B cell (primary cell): ENCODE data around the gene IL1RAPL1. TPM values are rescaled to one million over a fixed set of nuclear protein-coding genes. Genes with fewer than 3 reads are reported as not detected.

Experiments
- ATAC-seq: fragments of 200-7000 bp; cut with Tn5 transposase; one replicate; pipeline ENCODE4 v1.10.0; 2021; ENCODE audit warnings: low read depth, mild to moderate bottlenecking, moderate number of reproducible peaks, moderate library complexity
- CTCF ChIA-PET: fragments of 350-600 bp; sonication (Branson Sonifier 250); formaldehyde crosslinking; loops from one replicate; lab custom pipeline; 2021; ENCODE audit warnings: antibody characterized with exemption, inconsistent platforms; lab: Charles Lee
- POLR2A ChIA-PET: fragments of 350-600 bp; sonication (Branson Sonifier 250); formaldehyde crosslinking; loops from one replicate; lab custom pipeline; 2021; ENCODE audit warnings: antibody characterized with exemption; lab: Charles Lee
- DNase-seq: peaks from one replicate; pipeline ENCODE4 v3.0.0; 2013
- H2AFZ ChIP-seq: 2 replicates; pipeline ENCODE4 v1.6.1; 2012; ENCODE audit warnings: mild to moderate bottlenecking, low read depth, low read length; ENCODE audit not compliant: insufficient read depth, poor library complexity, severe bottlenecking
- H3K27ac ChIP-seq, 2 donors: 1 replicate in 1 of 2; 2 replicates in 1 of 2; pipeline ENCODE4 v1.5.1; 2012 to 2013; ENCODE audit warnings: low read length in 2 of 2, mild to moderate bottlenecking in 2 of 2, moderate library complexity in 1 of 2
- H3K27me3 ChIP-seq, 4 experiments: fragments of 200-600 bp in 1 of 4; sonication (generic) in 1 of 4; replicated peaks in 1 of 4; 1 replicate in 2 of 4; 2 replicates in 2 of 4; pipeline versions ENCODE4 v1.6.1 to v1.7.0; 2013 to 2016; ENCODE audit warnings: low read length in 3 of 4, mild to moderate bottlenecking in 2 of 4, mixed read lengths in 1 of 4, moderate library complexity in 1 of 4; ENCODE audit not compliant: insufficient read depth in 4 of 4, control insufficient read depth in 3 of 4; ENCODE audit errors: control extremely low read depth in 1 of 4
- H3K36me3 ChIP-seq, 2 experiments: replicated peaks in 1 of 2; 1 replicate in 1 of 2; 2 replicates in 1 of 2; pipeline versions ENCODE4 v1.6.1 to v1.7.1; 2013; ENCODE audit warnings: low read length in 1 of 2; ENCODE audit not compliant: insufficient read depth in 2 of 2, control insufficient read depth in 1 of 2; ENCODE audit errors: control extremely low read depth in 1 of 2, extremely low read depth in 1 of 2
- H3K4me1 ChIP-seq, 2 donors: fragments of 200-600 bp in 1 of 2; sonication (generic) in 1 of 2; 1 replicate in 1 of 2; 2 replicates in 1 of 2; pipeline versions ENCODE4 v1.5.1 to v1.6.1; 2013 to 2017; ENCODE audit warnings: low read length in 2 of 2; ENCODE audit not compliant: control insufficient read depth in 2 of 2, insufficient read depth in 2 of 2
- H3K4me2 ChIP-seq: replicated peaks from 2 replicates; pipeline ENCODE3; 2012; ENCODE audit warnings: mild to moderate bottlenecking, low read depth, low read length; ENCODE audit not compliant: poor library complexity, severe bottlenecking
- H3K4me3 ChIP-seq, 5 experiments: fragments of 200-600 bp in 1 of 5; sonication (generic) in 1 of 5; 1 replicate in 3 of 5; 2 replicates in 2 of 5; pipeline versions ENCODE4 v1.5.1 to v1.7.0; 2011 to 2016; ENCODE audit warnings: low read length in 4 of 5, mild to moderate bottlenecking in 4 of 5, low read depth in 2 of 5, control low read depth in 1 of 5, moderate library complexity in 1 of 5; ENCODE audit not compliant: insufficient read depth in 1 of 5; ENCODE audit errors: control extremely low read depth in 1 of 5, extremely low read depth in 1 of 5
- H3K79me2 ChIP-seq: fragments of 200-600 bp; sonication (generic); one replicate; pipeline ENCODE4 v1.6.0; 2016; ENCODE audit warnings: low read length; ENCODE audit not compliant: control insufficient read depth, insufficient read depth
- H3K9ac ChIP-seq: fragments of 200-600 bp; sonication (generic); 2 replicates; pipeline ENCODE4 v1.6.1; 2017; ENCODE audit warnings: mild to moderate bottlenecking, low read length, moderate library complexity
- H3K9me3 ChIP-seq, 3 donors: one replicate each; pipeline versions ENCODE4 v1.6.1 to v1.7.1; 2013; ENCODE audit warnings: low read length in 2 of 3; ENCODE audit not compliant: control insufficient read depth in 2 of 3, insufficient read depth in 1 of 3; ENCODE audit errors: control extremely low read depth in 1 of 3
- H4K20me1 ChIP-seq: 2 replicates; pipeline ENCODE4 v1.6.0; 2012; ENCODE audit warnings: mild to moderate bottlenecking, low read length; ENCODE audit not compliant: insufficient read depth, control insufficient read depth, poor library complexity, severe bottlenecking
- H3K27ac Mint-ChIP-seq: one replicate; pipeline ENCODE4 v1.8.0; 2021; ENCODE audit warnings: mixed read lengths
- H3K27me3 Mint-ChIP-seq: one replicate; pipeline ENCODE4 v1.8.0; 2021; ENCODE audit warnings: mixed read lengths
- H3K4me1 Mint-ChIP-seq: one replicate; pipeline ENCODE4 v1.8.0; 2021; ENCODE audit warnings: mixed read lengths
- H3K4me3 Mint-ChIP-seq: one replicate; pipeline ENCODE4 v1.8.0; 2021; ENCODE audit warnings: mixed read lengths
- H3K9me3 Mint-ChIP-seq: one replicate; pipeline ENCODE4 v1.8.0; 2022; ENCODE audit warnings: mixed read lengths; ENCODE audit not compliant: insufficient read depth
- CTCF ChIP-seq: fragments of 200-600 bp; IDR thresholded peaks from one replicate; pipeline ENCODE4 v1.8.0; 2022; ENCODE audit warnings: antibody characterized with exemption, mild to moderate bottlenecking
- EZH2 ChIP-seq: IDR thresholded peaks from 2 replicates; pipeline ENCODE4 v1.6.1; 2012; ENCODE audit warnings: borderline replicate concordance, low read depth, mild to moderate bottlenecking, moderate library complexity, low read length; ENCODE audit not compliant: insufficient read depth, poor library complexity, severe bottlenecking
- WGBS: methylation state at CpG from one replicate; pipeline ENCODE4 v1.1.5; 2013; ENCODE audit warnings: missing lambda C conversion rate; ENCODE audit not compliant: insufficient coverage; 5-methylcytosine and 5-hydroxymethylcytosine counted together
- intact Hi-C: fragments of 100-400 bp; cut with micrococcal nuclease; formaldehyde crosslinking; loops from one replicate; pipeline ENCODE4 v1.10.0; 2022
- polyA plus RNA-seq: library from polyadenylated mRNA; depleted of rRNA; stranded (reverse); fragments of >200 nt; gene quantifications from 2 replicates; pipeline ENCODE4 v1.2.3, GENCODE V29; 2012
- total RNA-seq, 2 donors: library from RNA; stranded (reverse); fragments of 120-200 nt in 1 of 2; gene quantifications; 1 replicate in 1 of 2; 2 replicates in 1 of 2; pipeline versions ENCODE4 v1.2.3 to v1.2.4, GENCODE V29; 2013 to 2022

Gene IL1RAPL1
- total and polyA plus RNA-seq, 2 donors (not counting 1 experiment from before 2014, with no cell fraction given), result not detected

- no peaks in the 10 kb centered on the region for H3K4me1 Mint-ChIP-seq
- no peak for TF ChIP-seq EZH2
- no peak for TF ChIP-seq CTCF
- POLR2A ChIA-PET, result no interaction called here
- Histone ChIP-seq H3K9ac (no peak overlapping the region), H3K27me3 (no peaks in the 10 kb centered on the region), H3K36me3 (no peaks in the 10 kb centered on the region), H4K20me1 (no peaks in the 10 kb centered on the region), H2AFZ (no peak overlapping the region), H3K4me1 (no peaks in the 10 kb centered on the region), H3K79me2 (no peaks in the 10 kb centered on the region), H3K4me3 (no peak overlapping the region), H3K9me3 (no peaks in the 10 kb centered on the region), H3K4me2 (no peak overlapping the region), H3K27ac (no peak overlapping the region)
- DNase-seq (no peak), ATAC-seq (no peak)
- no peak overlapping the region for H3K27ac Mint-ChIP-seq
- CTCF ChIA-PET, result no interaction called here
- H3K27me3 Mint-ChIP-seq, result no peaks in the 10 kb centered on the region
- H3K9me3 Mint-ChIP-seq, result no peaks in the 10 kb centered on the region
- H3K4me3 Mint-ChIP-seq, result no peak overlapping the region
- intact Hi-C loops, result no loop called here
- WGBS, result 86% methylated on average over 1 of the region's 3 CpGs
These were observed 359.6 kb downstream of the IL1RAPL1 start for GRCh38 chrX:28946846-28947245.

GRCh38 chrX:28960063-28960462 lies 372.8 kb downstream of the IL1RAPL1 start:
- ChIA-PET POLR2A (no interaction called here), CTCF (no interaction called here)
- H3K27ac Mint-ChIP-seq, result no peak overlapping the region
- no peak overlapping the region for H3K4me2 ChIP-seq
- H3K9me3 Mint-ChIP-seq, result no peaks in the 10 kb centered on the region
- H3K4me1 Mint-ChIP-seq, result no peaks in the 10 kb centered on the region
- intact Hi-C loops, result no loop called here
- TF ChIP-seq EZH2 (no peak), CTCF (no peak)
- H3K9ac ChIP-seq, result no peak overlapping the region
- H3K9me3 ChIP-seq, result no peaks in the 10 kb centered on the region
- DNase-seq (no peak), ATAC-seq (no peak)
- no peaks in the 10 kb centered on the region for H3K79me2 ChIP-seq
- H3K27me3 ChIP-seq, result no peaks in the 10 kb centered on the region
- no peak overlapping the region for H3K4me3 Mint-ChIP-seq
- no CpG with 5 or more reads among the region's 4 CpGs for WGBS
- H4K20me1 ChIP-seq, result no peaks in the 10 kb centered on the region
- H2AFZ ChIP-seq, result no peak overlapping the region
- H3K27me3 Mint-ChIP-seq, result no peaks in the 10 kb centered on the region
- no peaks in the 10 kb centered on the region for H3K4me1 ChIP-seq
- H3K4me3 ChIP-seq, result no peak overlapping the region
- no peaks in the 10 kb centered on the region for H3K36me3 ChIP-seq
- no peak overlapping the region for H3K27ac ChIP-seq
